HepG2 (cell line): ENCODE results near the gene ACTR1A. TPM values are rescaled to one million over a fixed set of nuclear protein-coding genes. Genes with fewer than 3 reads are reported as not detected.
A peak's percentile ranks its signal among the peaks of the same experiment; 100 is the strongest.

Experiments used
- AKAP8 ChIP-seq: sonication (generic); formaldehyde crosslinking; IDR thresholded peaks from 2 replicates; pipeline ENCODE4 v1.5.1; 2020; ENCODE audit warnings: mild to moderate bottlenecking, missing genetic modification reagents
- ARID5B ChIP-seq: IDR thresholded peaks from 2 replicates; pipeline ENCODE4 v1.4.0; 2020; ENCODE audit warnings: mild to moderate bottlenecking, missing genetic modification reagents
- GATAD1 ChIP-seq: IDR thresholded peaks from 2 replicates; pipeline ENCODE4 v1.6.1; 2016; ENCODE audit warnings: missing genetic modification reagents, missing compliant biosample characterization
- HOMEZ ChIP-seq: IDR thresholded peaks from 2 replicates; pipeline ENCODE4 v1.6.1; 2016; ENCODE audit warnings: low read depth
- LCORL ChIP-seq, 2 experiments: fragments of 450-650 bp in 1 of 2; sonication (generic) in 1 of 2; formaldehyde crosslinking in 1 of 2; IDR thresholded peaks; 2 replicates each; pipeline versions ENCODE4 v1.5.0 to v1.6.1; 2017 to 2020; ENCODE audit warnings: antibody characterized with exemption in 1 of 2, missing genetic modification reagents in 1 of 2
- MYNN ChIP-seq: sonication (generic); formaldehyde crosslinking; IDR thresholded peaks from 2 replicates; pipeline ENCODE4 v1.4.0; 2020; ENCODE audit warnings: mild to moderate bottlenecking, low read depth, missing genetic modification reagents
- NFE2 ChIP-seq: sonication (generic); formaldehyde crosslinking; IDR thresholded peaks from 2 replicates; pipeline ENCODE4 v1.4.0; 2020; ENCODE audit warnings: missing genetic modification reagents
- PPARG ChIP-seq: conservative IDR thresholded peaks from 2 replicates; pipeline ENCODE4 v1.6.1; 2016; ENCODE audit warnings: missing biosample characterization, missing genetic modification reagents
- PRPF4 ChIP-seq: fragments of 200-400 bp; formaldehyde crosslinking; IDR thresholded peaks from 2 replicates; pipeline ENCODE4 v1.6.1; 2016; ENCODE audit warnings: low read length, low read depth; ENCODE audit not compliant: poor library complexity, severe bottlenecking
- SYNCRIP ChIP-seq: fragments of 200-400 bp; formaldehyde crosslinking; IDR thresholded peaks from 2 replicates; pipeline ENCODE4 v1.6.1; 2018; ENCODE audit warnings: mild to moderate bottlenecking, low read depth, low read length; ENCODE audit not compliant: insufficient read depth
- TCF7 ChIP-seq: sonication (generic); IDR thresholded peaks from 2 replicates; pipeline ENCODE4 v1.6.1; 2016; ENCODE audit warnings: antibody characterized with exemption, low read depth
- TFAP4 ChIP-seq: sonication (generic); IDR thresholded peaks from 2 replicates; pipeline ENCODE4 v1.6.1; 2016; ENCODE audit warnings: low read depth, borderline replicate concordance
- USF2 ChIP-seq, 2 experiments: sonication (generic) in 1 of 2; formaldehyde crosslinking in 1 of 2; IDR thresholded peaks; 2 replicates each; pipeline versions ENCODE4 v1.5.1 to v1.6.1; 2011 to 2020; ENCODE audit warnings: borderline replicate concordance in 1 of 2, low read depth in 1 of 2, low read length in 1 of 2, mild to moderate bottlenecking in 1 of 2, missing genetic modification reagents in 1 of 2, moderate library complexity in 1 of 2
- ZBTB33 ChIP-seq: sonication (generic); formaldehyde crosslinking; IDR thresholded peaks from 2 replicates; pipeline ENCODE4 v1.4.0; 2020; ENCODE audit warnings: missing genetic modification reagents
- ZFP82 ChIP-seq: sonication (generic); formaldehyde crosslinking; IDR thresholded peaks from 2 replicates; pipeline ENCODE4 v1.5.1; 2020; ENCODE audit warnings: mild to moderate bottlenecking, missing genetic modification reagents, borderline replicate concordance
- ZNF460 ChIP-seq: sonication (generic); formaldehyde crosslinking; IDR thresholded peaks from 2 replicates; pipeline ENCODE4 v1.5.1; 2020; ENCODE audit warnings: missing genetic modification reagents, mild to moderate bottlenecking, borderline replicate concordance
- polyA plus RNA-seq, 8 experiments: library from polyadenylated mRNA; depleted of rRNA in 3 of 8; stranded (reverse) in 7 of 8; unstranded in 1 of 8; fragments of >200 nt; fragmentation: Illumina TruSeq in 4 of 8; extraction: Trizol in 4 of 8; gene quantifications; 2 replicates each; pipeline versions ENCODE4 v1.2.1 to v1.2.3, GENCODE V29; 2011 to 2016; ENCODE audit warnings: low read depth in 4 of 8, missing spikeins in 1 of 8, mixed read lengths in 1 of 8; ENCODE audit not compliant: insufficient read depth in 1 of 8
- total RNA-seq, 5 experiments: library from RNA; depleted of rRNA; stranded (reverse); fragments of >200 nt; fragmentation: Illumina TruSeq; extraction: Trizol; gene quantifications; 2 replicates each; pipeline ENCODE4 v1.2.3, GENCODE V29; 2016; ENCODE audit warnings: low read depth in 1 of 5

The ACTR1A gene
- total and polyA plus RNA-seq, 2 of the 13 experiments (the other 11 are each of a cell fraction or from before 2014, with no cell fraction given) = 59.6 to 62.8 TPM

- TF ChIP-seq ZBTB33 (CRISPR knock-in tag) (no peak; the same call in 1 of the 2 replicates), PRPF4 (no peak), TCF7 (peak; percentile 45; the same call in 1 of the 2 replicates), NFE2 (CRISPR knock-in tag) (no peak), ZNF460 (CRISPR knock-in tag) (no peak), PPARG (peak; percentile 44; the same call in 1 of the 2 replicates), AKAP8 (CRISPR knock-in tag) (0 out of 2 replicates have a peak, but pooled peaks have one; percentile 31), HOMEZ (CRISPR knock-in tag) (no peak), SYNCRIP (no peak), ARID5B (CRISPR knock-in tag) (peak; percentile 39; the same call in 1 of the 2 replicates), ZFP82 (CRISPR knock-in tag) (no peak), MYNN (CRISPR knock-in tag) (no peak), GATAD1 (CRISPR knock-in tag) (0 out of 2 replicates have a peak, but pooled peaks have one; percentile 22), TFAP4 (no peak; the same call in 1 of the 2 replicates), LCORL (IDR thresholded peaks at IDR 0.05) (peak; percentile 26; the same call in 1 of the 2 replicates), LCORL (CRISPR knock-in tag; IDR thresholded peaks at IDR 0.05) (peak; percentile 81), USF2 (IDR thresholded peaks at IDR 0.05; ENCODE audit: low read depth, low read length) (no peak), USF2 (CRISPR knock-in tag; IDR thresholded peaks at IDR 0.05; ENCODE audit: borderline replicate concordance) (no peak)
These were observed 67.9 kb downstream of the ACTR1A start (continued) for GRCh38 chr10:102434394-102435132.
